A549 (cell line): ENCODE results near the gene INPP1. TPM values are rescaled to one million over a fixed set of nuclear protein-coding genes. Genes with fewer than 3 reads are reported as not detected.

ENCODE experiments used
- ATAC-seq, 2 experiments: fragments of 200-7000 bp in 1 of 2; fragments of >200 bp in 1 of 2; cut with Nextera tagmentation in 1 of 2; cut with Tn5 transposase in 1 of 2; 3 replicates each; pipeline versions ENCODE4 v1.8.0 to v1.9.1; 2018 to 2020; ENCODE audit warnings: mild to moderate bottlenecking in 1 of 2, moderate library complexity in 1 of 2
- CTCF ChIA-PET: fragments of 300-600 bp; sonication (Branson Sonifier 250); formaldehyde crosslinking; extraction: SDS; loops from one replicate; lab custom pipeline; 2021; ENCODE audit warnings: antibody characterized with exemption, inconsistent platforms; lab: Yijun Ruan, JAX
- POLR2A ChIA-PET: fragments of 350-600 bp; formaldehyde crosslinking; extraction: SDS; loops from one replicate; lab custom pipeline; 2021; ENCODE audit warnings: antibody characterized with exemption, inconsistent platforms; lab: Yijun Ruan, JAX
- DNase-seq, 2 experiments: peaks; one replicate each; pipeline versions ENCODE4 v3.0.0 to v3.0.0-alpha.2; 2011 to 2016; ENCODE audit warnings: low read depth in 1 of 2, low spot score in 1 of 2
- FAIRE-seq: peaks from 2 replicates; lab custom pipeline; 2011; peaks lifted over from hg19 to GRCh38; lab: Jason Lieb, UNC
- H3K27ac ChIP-seq, 2 experiments: fragments of >200 bp; sonication (Bioruptor Twin); formaldehyde crosslinking; 3 replicates each; pipeline ENCODE4 v1.5.1; 2016 to 2017
- H3K4me1 ChIP-seq: fragments of >200 bp; sonication (Bioruptor Twin); formaldehyde crosslinking; 3 replicates; pipeline ENCODE4 v1.6.1; 2016
- H3K4me2 ChIP-seq: fragments of >200 bp; sonication (Bioruptor Twin); formaldehyde crosslinking; 3 replicates; pipeline ENCODE4 v1.6.1; 2016
- H3K4me3 ChIP-seq: fragments of >200 bp; sonication (Bioruptor Twin); formaldehyde crosslinking; 3 replicates; pipeline ENCODE4 v1.5.1; 2016
- H3K9me3 ChIP-seq: fragments of >200 bp; sonication (Bioruptor Twin); formaldehyde crosslinking; 3 replicates; pipeline ENCODE4 v1.6.1; 2016
- CBX2 ChIP-seq: fragments of 200-600 bp; sonication (generic); IDR thresholded peaks from 2 replicates; pipeline ENCODE4 v1.6.1; 2016; ENCODE audit warnings: low read depth, mild to moderate bottlenecking, borderline replicate concordance
- CEBPB ChIP-seq, 2 experiments: fragments of >200 bp in 1 of 2; sonication (Bioruptor Twin) in 1 of 2; formaldehyde crosslinking in 1 of 2; IDR thresholded peaks; 2 replicates each; pipeline ENCODE4 v1.6.1; 2012 to 2016
- CHD4 ChIP-seq: fragments of 200-600 bp; sonication (generic); IDR thresholded peaks from 2 replicates; pipeline ENCODE4 v1.6.1; 2016; ENCODE audit warnings: antibody characterized with exemption, mild to moderate bottlenecking, borderline replicate concordance
- EHF ChIP-seq: fragments of 250-450 bp; sonication (Bioruptor Pico); IDR thresholded peaks from 2 replicates; pipeline ENCODE4 v1.5.0; 2020; ENCODE audit warnings: mild to moderate bottlenecking
- EHMT2 ChIP-seq: fragments of 200-600 bp; sonication (generic); IDR thresholded peaks from 2 replicates; pipeline ENCODE4 v1.6.1; 2016; ENCODE audit warnings: antibody characterized with exemption, low read depth, mild to moderate bottlenecking, moderate library complexity
- FOSB ChIP-seq: fragments of 250-450 bp; sonication (Bioruptor Pico); IDR thresholded peaks from 2 replicates; pipeline ENCODE4 v1.5.0; 2020; ENCODE audit warnings: mild to moderate bottlenecking, moderate library complexity
- GATA3 ChIP-seq: IDR thresholded peaks from 2 replicates; pipeline ENCODE4 v1.6.1; 2012; ENCODE audit warnings: borderline replicate concordance
- HDAC2 ChIP-seq: fragments of 200-600 bp; sonication (generic); IDR thresholded peaks from 2 replicates; pipeline ENCODE4 v1.6.1; 2016
- HEYL ChIP-seq: fragments of 250-450 bp; sonication (Bioruptor Pico); IDR thresholded peaks from 2 replicates; pipeline ENCODE4 v1.8.0; 2021; ENCODE audit warnings: mild to moderate bottlenecking, moderate library complexity
- KDM5A ChIP-seq: fragments of 200-600 bp; sonication (generic); IDR thresholded peaks from 2 replicates; pipeline ENCODE4 v1.6.1; 2016; ENCODE audit warnings: antibody characterized with exemption, mild to moderate bottlenecking
- MAZ ChIP-seq: fragments of 150-350 bp; IDR thresholded peaks from 2 replicates; pipeline ENCODE4 v1.6.1; 2014; ENCODE audit warnings: antibody characterized with exemption, low read depth, low read length, borderline replicate concordance
- NFE2L2 ChIP-seq: fragments of 150-350 bp; conservative IDR thresholded peaks from 2 replicates; pipeline ENCODE4 v1.6.1; 2014; ENCODE audit warnings: low read length
- POLR2A ChIP-seq: IDR thresholded peaks from 2 replicates; pipeline ENCODE4 v1.6.1; 2012; ENCODE audit warnings: mild to moderate bottlenecking, low read length
- POLR2AphosphoS2 ChIP-seq: conservative IDR thresholded peaks from 2 replicates; pipeline ENCODE4 v1.6.1; 2012; ENCODE audit warnings: low read length, improper control_type of control experiment, inconsistent platforms
- RAD21 ChIP-seq, 2 experiments: fragments of >200 bp in 1 of 2; sonication (Bioruptor Twin) in 1 of 2; formaldehyde crosslinking in 1 of 2; IDR thresholded peaks in 1 of 2; conservative IDR thresholded peaks in 1 of 2; 2 replicates in 1 of 2; 3 replicates in 1 of 2; pipeline ENCODE4 v1.6.1; 2012 to 2018; ENCODE audit warnings: inconsistent platforms in 1 of 2
- RARB ChIP-seq: fragments of 250-450 bp; sonication (Bioruptor Pico); IDR thresholded peaks from 2 replicates; pipeline ENCODE4 v1.8.0; 2021; ENCODE audit warnings: mild to moderate bottlenecking, moderate library complexity
- RNF2 ChIP-seq: fragments of 200-600 bp; sonication (generic); IDR thresholded peaks from 2 replicates; pipeline ENCODE4 v1.6.1; 2016; ENCODE audit warnings: low read depth, mild to moderate bottlenecking, antibody characterized with exemption, moderate library complexity, borderline replicate concordance
- SREBF2 ChIP-seq: fragments of 450-650 bp; IDR thresholded peaks from 2 replicates; pipeline ENCODE4 v1.6.1; 2014; ENCODE audit warnings: mild to moderate bottlenecking, moderate library complexity
- ZNF302 ChIP-seq: fragments of 250-450 bp; sonication (Bioruptor Pico); IDR thresholded peaks from 2 replicates; pipeline ENCODE4 v1.9.0; 2021; ENCODE audit warnings: inconsistent platforms, mild to moderate bottlenecking, moderate library complexity
- WGBS: methylation state at CpG from one replicate; pipeline ENCODE4 v1.1.6; 2017; ENCODE audit errors: missing lambda C conversion rate; 5-methylcytosine and 5-hydroxymethylcytosine counted together
- polyA plus RNA-seq, 4 experiments: library from polyadenylated mRNA; depleted of rRNA in 3 of 4; stranded (reverse); fragments of >200 nt; fragmentation: RNase III in 1 of 4; extraction: RNeasy Plus Mini Kit Qiagen cat#74134 plus additional on column Dnase treatment in 1 of 4; gene quantifications; 2 replicates in 3 of 4; 3 replicates in 1 of 4; pipeline ENCODE4 v1.2.3, GENCODE V29; 2011 to 2017
- TF ChIP-seq, protein P1 (sequence below): IDR thresholded peaks from 2 replicates; pipeline ENCODE4 v1.6.1; 2012
- TF ChIP-seq, protein P2 (sequence below): fragments of 250-450 bp; sonication (Bioruptor Pico); IDR thresholded peaks from 2 replicates; pipeline ENCODE4 v1.5.0; 2020; ENCODE audit warnings: low read depth, mild to moderate bottlenecking, moderate library complexity
- TF ChIP-seq, protein P3 (sequence below): fragments of 150-350 bp; IDR thresholded peaks from 2 replicates; pipeline ENCODE4 v1.6.1; 2014; ENCODE audit warnings: low read depth, mild to moderate bottlenecking, low read length
- TF ChIP-seq, protein P4 (sequence below): IDR thresholded peaks from 2 replicates; pipeline ENCODE4 v1.6.1; 2012; ENCODE audit warnings: low read depth, borderline replicate concordance

The INPP1 gene
- polyA plus RNA-seq, 2 of the 4 experiments (the other 2 are of a cell fraction) = 12.8 to 18.4 TPM

DNA sequence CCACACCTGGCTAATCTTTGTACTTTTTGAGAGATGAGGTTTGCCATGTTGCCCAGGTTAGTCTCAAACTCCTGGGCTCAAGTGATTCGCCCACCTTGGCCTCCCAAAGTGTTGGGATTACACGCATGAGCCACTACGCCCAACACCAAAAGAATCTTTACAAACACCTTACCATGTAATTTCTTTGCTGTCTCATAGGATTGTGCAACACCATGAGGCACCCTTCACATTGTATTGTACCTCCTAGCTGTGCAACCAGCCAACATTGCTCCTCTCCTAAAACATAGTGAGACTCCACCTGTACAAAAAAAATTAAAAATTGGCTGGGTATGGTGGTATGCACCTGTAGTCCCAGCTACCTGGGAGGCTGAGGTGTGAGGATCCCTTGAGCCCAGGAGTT lies 61.7 kb downstream of the INPP1 start:
- 93% methylated on average over 3 of the region's 3 CpGs for WGBS
- ATAC-seq = no peak
- no peak overlapping the region for H3K4me3 ChIP-seq
- DNase-seq = no peak
- POLR2A ChIA-PET = no interaction called here
- H3K4me2 ChIP-seq = 0 out of 3 replicates have a peak overlapping the region, but pooled peaks have one; percentile 16
- CTCF ChIA-PET = no interaction called here
- H3K9me3 ChIP-seq = 0 out of 3 replicates have a peak, but pooled peaks cover 3% of the 10 kb centered on the region
- no peak for FAIRE-seq
- peaks cover 23% of the 10 kb centered on the region for H3K4me1 ChIP-seq
- H3K27ac ChIP-seq = no peak overlapping the region; a peak in 1 of 6 replicates
- TF ChIP-seq RAD21 (conservative IDR thresholded peaks at IDR 0.05 in 1 of 2, IDR thresholded peaks at IDR 0.05 in 1 of 2) (no peak), CBX2 (no peak), MAZ (no peak), CEBPB (IDR thresholded peaks at IDR 0.05) (peak in 1 of 2 experiments; percentile 56; a peak in 2 of 4 replicates), FOSB (CRISPR knock-in tag) (no peak), CHD4 (no peak), EHF (CRISPR knock-in tag) (no peak), HDAC2 (no peak), EHMT2 (no peak)
- TF ChIP-seq, all 56 proteins: peak for 1

DNA sequence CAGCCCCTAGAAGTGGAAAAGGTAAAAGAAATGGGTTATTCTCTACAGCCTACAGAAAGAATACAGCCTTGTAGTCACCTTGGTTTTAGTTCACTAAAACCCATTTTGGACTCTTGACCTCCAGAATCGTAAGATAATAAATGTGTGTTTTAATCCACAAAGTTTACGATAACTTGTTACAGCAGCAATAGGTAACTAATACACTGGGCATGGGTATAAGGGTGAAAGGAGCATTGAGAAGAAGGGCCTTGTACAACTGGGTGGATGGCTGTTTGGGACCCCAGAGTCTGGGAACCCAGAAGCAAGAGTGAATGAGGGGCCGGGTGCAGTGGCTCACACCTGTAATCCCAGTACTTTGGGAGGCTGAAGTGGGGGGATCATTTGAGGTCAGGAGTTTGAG lies 62.6 kb downstream of the INPP1 start:
- ATAC-seq = no peak
- ChIA-PET POLR2A (no interaction called here), CTCF (interaction anchor here (0.9 to 1.2 kb wide), 2 partner anchors 9 to 75 kb away, joined by 3 to 4 read pairs; no protein-coding TSS in a partner anchor)
- peaks cover 23% of the 10 kb centered on the region for H3K4me1 ChIP-seq
- no peak for DNase-seq
- 0 out of 3 replicates have a peak, but pooled peaks cover 3% of the 10 kb centered on the region for H3K9me3 ChIP-seq
- no peak overlapping the region for H3K4me2 ChIP-seq
- WGBS = 95% methylated on average over 3 of the region's 3 CpGs
- TF ChIP-seq ZNF302 (no peak), NFE2L2 (no peak), SREBF2 (no peak), HDAC2 (no peak), KDM5A (no peak), RARB (CRISPR knock-in tag) (no peak), POLR2A (no peak), RNF2 (no peak), EHF (CRISPR knock-in tag) (no peak), HEYL (CRISPR knock-in tag) (no peak), POLR2AphosphoS2 (no peak), GATA3 (no peak), CEBPB (IDR thresholded peaks at IDR 0.05) (no peak), FOSB (CRISPR knock-in tag) (no peak)
- TF ChIP-seq, protein P1, sequence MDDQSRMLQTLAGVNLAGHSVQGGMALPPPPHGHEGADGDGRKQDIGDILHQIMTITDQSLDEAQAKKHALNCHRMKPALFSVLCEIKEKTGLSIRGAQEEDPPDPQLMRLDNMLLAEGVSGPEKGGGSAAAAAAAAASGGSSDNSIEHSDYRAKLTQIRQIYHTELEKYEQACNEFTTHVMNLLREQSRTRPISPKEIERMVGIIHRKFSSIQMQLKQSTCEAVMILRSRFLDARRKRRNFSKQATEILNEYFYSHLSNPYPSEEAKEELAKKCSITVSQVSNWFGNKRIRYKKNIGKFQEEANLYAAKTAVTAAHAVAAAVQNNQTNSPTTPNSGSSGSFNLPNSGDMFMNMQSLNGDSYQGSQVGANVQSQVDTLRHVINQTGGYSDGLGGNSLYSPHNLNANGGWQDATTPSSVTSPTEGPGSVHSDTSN = no peak
- TF ChIP-seq, protein P2, sequence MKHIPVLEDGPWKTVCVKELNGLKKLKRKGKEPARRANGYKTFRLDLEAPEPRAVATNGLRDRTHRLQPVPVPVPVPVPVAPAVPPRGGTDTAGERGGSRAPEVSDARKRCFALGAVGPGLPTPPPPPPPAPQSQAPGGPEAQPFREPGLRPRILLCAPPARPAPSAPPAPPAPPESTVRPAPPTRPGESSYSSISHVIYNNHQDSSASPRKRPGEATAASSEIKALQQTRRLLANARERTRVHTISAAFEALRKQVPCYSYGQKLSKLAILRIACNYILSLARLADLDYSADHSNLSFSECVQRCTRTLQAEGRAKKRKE (CRISPR knock-in tag) = no peak
- TF ChIP-seq, protein P3, sequence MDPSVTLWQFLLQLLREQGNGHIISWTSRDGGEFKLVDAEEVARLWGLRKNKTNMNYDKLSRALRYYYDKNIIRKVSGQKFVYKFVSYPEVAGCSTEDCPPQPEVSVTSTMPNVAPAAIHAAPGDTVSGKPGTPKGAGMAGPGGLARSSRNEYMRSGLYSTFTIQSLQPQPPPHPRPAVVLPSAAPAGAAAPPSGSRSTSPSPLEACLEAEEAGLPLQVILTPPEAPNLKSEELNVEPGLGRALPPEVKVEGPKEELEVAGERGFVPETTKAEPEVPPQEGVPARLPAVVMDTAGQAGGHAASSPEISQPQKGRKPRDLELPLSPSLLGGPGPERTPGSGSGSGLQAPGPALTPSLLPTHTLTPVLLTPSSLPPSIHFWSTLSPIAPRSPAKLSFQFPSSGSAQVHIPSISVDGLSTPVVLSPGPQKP = no peak
- TF ChIP-seq, protein P4, sequence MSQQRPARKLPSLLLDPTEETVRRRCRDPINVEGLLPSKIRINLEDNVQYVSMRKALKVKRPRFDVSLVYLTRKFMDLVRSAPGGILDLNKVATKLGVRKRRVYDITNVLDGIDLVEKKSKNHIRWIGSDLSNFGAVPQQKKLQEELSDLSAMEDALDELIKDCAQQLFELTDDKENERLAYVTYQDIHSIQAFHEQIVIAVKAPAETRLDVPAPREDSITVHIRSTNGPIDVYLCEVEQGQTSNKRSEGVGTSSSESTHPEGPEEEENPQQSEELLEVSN = no peak
- FAIRE-seq = no peak
- no peak overlapping the region for H3K4me3 ChIP-seq
- H3K27ac ChIP-seq = no peak overlapping the region
